GM12878 (cell line): ENCODE results near the gene MARS1. TPM values are rescaled to one million over a fixed set of nuclear protein-coding genes. Genes with fewer than 3 reads are reported as not detected.
A peak's percentile ranks its signal among the peaks of the same experiment; 100 is the strongest.

Source experiments
- ATAC-seq: fragments of 200-7000 bp; cut with Tn5 transposase; 3 replicates; pipeline ENCODE4 v1.9.1; 2020; ENCODE audit warnings: mild to moderate bottlenecking, moderate library complexity
- BruUV-seq: library from RNA; stranded (reverse); fragments of 400-500 nt; replicated peaks from 2 replicates; lab custom pipeline; 2021; lab: Mats Ljungman, UMichigan
- CTCF ChIA-PET: fragments of 300-600 bp; sonication (Branson Sonifier 250); formaldehyde crosslinking; extraction: SDS; loops from one replicate; lab custom pipeline; 2021; ENCODE audit warnings: inconsistent platforms; lab: Yijun Ruan, JAX
- POLR2A ChIA-PET: fragments of 350-600 bp; formaldehyde crosslinking; extraction: SDS; loops from one replicate; lab custom pipeline; 2021; ENCODE audit warnings: inconsistent platforms; lab: Charles Lee
- RAD21 ChIA-PET: fragments of 300-600 bp; sonication (Branson Sonifier 250); formaldehyde crosslinking; loops from one replicate; lab custom pipeline; 2023; ENCODE audit warnings: antibody characterized with exemption; ENCODE audit not compliant: unreplicated experiment; lab: Charles Lee
- SMC1A ChIA-PET: fragments of 300-600 bp; sonication (Branson Sonifier 250); formaldehyde crosslinking; loops from one replicate; lab custom pipeline; 2023; ENCODE audit not compliant: unreplicated experiment, uncharacterized antibody; lab: Charles Lee
- DNase-seq: peaks from one replicate; pipeline ENCODE4 v3.0.0-alpha.2; 2011; ENCODE audit warnings: low read depth, low spot score
- FAIRE-seq: peaks from 3 replicates; lab custom pipeline; 2011; peaks lifted over from hg19 to GRCh38; lab: Jason Lieb, UNC
- H2AFZ ChIP-seq: 2 replicates; pipeline ENCODE4 v1.6.0; 2011; ENCODE audit warnings: low read depth, low read length, control low read depth; ENCODE audit not compliant: control insufficient read depth
- H3K27ac ChIP-seq: 2 replicates; pipeline ENCODE4 v1.5.1; 2011; ENCODE audit warnings: control low read depth; ENCODE audit not compliant: control insufficient read depth, insufficient read depth
- H3K27me3 ChIP-seq, 2 experiments: replicated peaks in 1 of 2; 2 replicates each; pipeline versions ENCODE4 v1.6.0 to v1.6.1; 2011; ENCODE audit warnings: low read length in 1 of 2; ENCODE audit not compliant: control insufficient read depth in 2 of 2, insufficient read depth in 2 of 2
- H3K36me3 ChIP-seq, 2 experiments: 2 replicates each; pipeline ENCODE4 v1.5.1; 2011; ENCODE audit warnings: low read length in 1 of 2; ENCODE audit not compliant: control insufficient read depth in 2 of 2, insufficient read depth in 2 of 2
- H3K4me1 ChIP-seq: 2 replicates; pipeline ENCODE4 v1.6.1; 2011; ENCODE audit warnings: mild to moderate bottlenecking, low read length, moderate library complexity, mixed read lengths; ENCODE audit not compliant: control insufficient read depth, insufficient read depth
- H3K4me2 ChIP-seq: 2 replicates; pipeline ENCODE4 v1.6.0; 2011; ENCODE audit warnings: control low read depth; ENCODE audit not compliant: control insufficient read depth, insufficient read depth
- H3K4me3 ChIP-seq: fragments of 200-600 bp; sonication (generic); 2 replicates; pipeline ENCODE4 v1.5.1; 2016
- H3K79me2 ChIP-seq: 2 replicates; pipeline ENCODE4 v1.6.0; 2011; ENCODE audit warnings: low read length; ENCODE audit not compliant: control insufficient read depth, insufficient read depth
- H3K9ac ChIP-seq: 2 replicates; pipeline ENCODE4 v1.8.0; 2011; ENCODE audit warnings: low read length, control low read depth, mixed read lengths; ENCODE audit not compliant: control insufficient read depth, insufficient read depth
- H3K9me3 ChIP-seq: replicated peaks from 3 replicates; pipeline ENCODE4 v1.5.1; 2011; ENCODE audit warnings: mild to moderate bottlenecking, low read length; ENCODE audit not compliant: control insufficient read depth, insufficient read depth
- H4K20me1 ChIP-seq: 2 replicates; pipeline ENCODE4 v1.6.0; 2011; ENCODE audit not compliant: control insufficient read depth, insufficient read depth
- BCL3 ChIP-seq: IDR thresholded peaks from 2 replicates; pipeline ENCODE4 v1.6.1; 2011; ENCODE audit warnings: borderline replicate concordance, low read depth, mild to moderate bottlenecking, moderate library complexity, low read length; ENCODE audit not compliant: insufficient read depth, poor library complexity, severe bottlenecking
- BMI1 ChIP-seq: fragments of 450-650 bp; IDR thresholded peaks from 2 replicates; pipeline ENCODE4 v1.6.1; 2016; ENCODE audit warnings: mild to moderate bottlenecking, moderate library complexity, borderline replicate concordance
- CHD1 ChIP-seq: IDR thresholded peaks from 2 replicates; pipeline ENCODE4 v1.6.1; 2012; ENCODE audit warnings: low read depth, low read length, improper control_type of control experiment
- CHD4 ChIP-seq: fragments of 200-600 bp; sonication (generic); IDR thresholded peaks from 2 replicates; pipeline ENCODE4 v1.6.1; 2016; ENCODE audit warnings: mild to moderate bottlenecking
- ELK1 ChIP-seq: IDR thresholded peaks from 2 replicates; pipeline ENCODE4 v1.6.1; 2012; ENCODE audit warnings: low read depth, low read length, improper control_type of control experiment
- EZH2 ChIP-seq: IDR thresholded peaks from 2 replicates; pipeline ENCODE4 v1.6.1; 2012; ENCODE audit warnings: low read depth, mild to moderate bottlenecking, control low read depth, inconsistent platforms, low read length, borderline replicate concordance; ENCODE audit not compliant: control insufficient read depth
- NBN ChIP-seq: fragments of 450-650 bp; IDR thresholded peaks from 2 replicates; pipeline ENCODE4 v1.6.1; 2016
- PBX3 ChIP-seq: IDR thresholded peaks from 2 replicates; pipeline ENCODE4 v1.6.1; 2011; ENCODE audit warnings: mild to moderate bottlenecking, low read depth, low read length, moderate library complexity; ENCODE audit not compliant: insufficient replicate concordance
- PKNOX1 ChIP-seq: fragments of 450-650 bp; IDR thresholded peaks from 2 replicates; pipeline ENCODE4 v1.6.1; 2016; ENCODE audit warnings: mild to moderate bottlenecking
- RUNX3 ChIP-seq: IDR thresholded peaks from 2 replicates; pipeline ENCODE4 v1.6.1; 2012; ENCODE audit warnings: low read length, inconsistent platforms
- SMAD1 ChIP-seq: fragments of 450-650 bp; IDR thresholded peaks from 2 replicates; pipeline ENCODE4 v1.6.1; 2018; ENCODE audit warnings: mild to moderate bottlenecking, low read depth; ENCODE audit not compliant: partially characterized antibody
- SMC3 ChIP-seq: IDR thresholded peaks from 2 replicates; pipeline ENCODE4 v1.6.1; 2011; ENCODE audit warnings: low read length, improper control_type of control experiment, borderline replicate concordance
- STAT3 ChIP-seq: IDR thresholded peaks from 2 replicates; pipeline ENCODE4 v1.6.1; 2011; ENCODE audit warnings: low read depth, low read length, improper control_type of control experiment
- YBX1 ChIP-seq: fragments of 450-650 bp; IDR thresholded peaks from 2 replicates; pipeline ENCODE4 v1.6.1; 2016; ENCODE audit warnings: antibody characterized with exemption
- ZNF217 ChIP-seq: fragments of 450-650 bp; IDR thresholded peaks from 2 replicates; pipeline ENCODE4 v1.6.1; 2017; ENCODE audit warnings: antibody characterized with exemption, mild to moderate bottlenecking
- ZNF622 ChIP-seq: fragments of 450-650 bp; IDR thresholded peaks from 2 replicates; pipeline ENCODE4 v1.6.1; 2017; ENCODE audit warnings: mild to moderate bottlenecking, inconsistent platforms
- WGBS: methylation state at CpG from one replicate; pipeline ENCODE4 v1.1.6; 2016; ENCODE audit warnings: low lambda C conversion rate; ENCODE audit not compliant: insufficient replicate concordance, insufficient coverage; ENCODE audit errors: missing lambda C conversion rate; 5-methylcytosine and 5-hydroxymethylcytosine counted together
- in situ Hi-C: fragments of 300-500 bp; cut with MboI; formaldehyde crosslinking; loops from 9 replicates; pipeline ENCODE4 v1.14.3; 2018; ENCODE audit warnings: mixed read lengths
- intact Hi-C: fragments of 100-400 bp; cut with micrococcal nuclease; formaldehyde crosslinking; loops from one replicate; pipeline ENCODE4 v1.14.2; 2022; ENCODE audit not compliant: unreplicated experiment
- polyA plus RNA-seq, 11 experiments: library from polyadenylated mRNA; depleted of rRNA in 4 of 11; unstranded in 6 of 11; stranded (reverse) in 5 of 11; fragments of >200 nt; fragmentation: Nextera tagmentation in 4 of 11; fragmentation: Illumina TruSeq in 1 of 11; extraction: Ambion mirVana in 4 of 11; extraction: Trizol in 1 of 11; gene quantifications; 1 replicate in 1 of 11; 2 replicates in 10 of 11; pipeline versions ENCODE4 v1.2.1 to v1.2.3, GENCODE V29; 2011 to 2016; ENCODE audit warnings: inconsistent platforms in 2 of 11, missing spikeins in 2 of 11, low read depth in 1 of 11
- total RNA-seq, 4 experiments: library from RNA; depleted of rRNA in 3 of 4; stranded (reverse); fragments of >200 nt in 3 of 4; fragmentation: Illumina TruSeq in 1 of 4; extraction: Trizol in 1 of 4; gene quantifications; 2 replicates each; pipeline versions ENCODE4 v1.2.1 to v1.2.3, GENCODE V29; 2013 to 2021

The MARS1 gene
- total and polyA plus RNA-seq, 10 of the 15 experiments (the other 5 are each of a cell fraction or from before 2014, with no cell fraction given) = 72.3 to 270 (median 153) TPM

GRCh38 chr12:57456737-57457490 lies 31.0 kb upstream of the MARS1 start (continued):
- TF ChIP-seq PBX3 = no peak
- TF ChIP-seq, all 136 proteins: peak for 0

- 0 out of 2 replicates have a peak, but pooled peaks cover 2% of the 10 kb centered on the region for H4K20me1 ChIP-seq
- FAIRE-seq (no peak), ATAC-seq (no peak), DNase-seq (no peak)
- H3K27me3 ChIP-seq = 0 out of 4 replicates have a peak, but pooled peaks cover 0 to 4% of the 10 kb centered on the region in 2 experiments
- peak overlapping the region; percentile 97 for H2AFZ ChIP-seq
- SMC1A ChIA-PET = interaction anchor here (0.6 to 2.6 kb wide), 33 partner anchors 8 to 323 kb away, joined by 3 to 20 read pairs (median 5); partner anchors contain the start of genes ARHGAP9, DCTN2, INHBC and MBD6
- RAD21 ChIA-PET = interaction anchor here (0.5 to 2.6 kb wide), 32 partner anchors 11 to 1642 kb away, joined by 3 to 22 read pairs (median 4); partner anchors contain the start of genes ARHGAP9, CTDSP2, DCTN2 and DDIT3
- peak overlapping the region; percentile 71 for H3K9ac ChIP-seq
- CTCF ChIA-PET = interaction anchor here (0.6 to 11.0 kb wide), 64 partner anchors 9 to 447 kb away, joined by 3 to 540 read pairs (median 5); partner anchors contain the start of genes ARHGAP9, B4GALNT1, DCTN2 and DDIT3
- no peaks in the 10 kb centered on the region for H3K79me2 ChIP-seq
- BruUV-seq = TSS peak; percentile 92
- no peaks in the 10 kb centered on the region for H3K9me3 ChIP-seq
- peaks cover 30% of the 10 kb centered on the region for H3K4me1 ChIP-seq
- H3K4me3 ChIP-seq = peak overlapping the region; percentile 85
- in situ Hi-C loops (loop anchor here (5.0 to 10.0 kb wide), 2 partner anchors 144 to 196 kb away; no protein-coding TSS in a partner anchor), intact Hi-C loops (loop anchor here (5.0 kb wide), 1 partner anchor 164 kb away; no protein-coding TSS in a partner anchor)
- H3K36me3 ChIP-seq = no peaks in the 10 kb centered on the region
- H3K4me2 ChIP-seq = peak overlapping the region; percentile 99
- H3K27ac ChIP-seq = peak overlapping the region; percentile 79
- POLR2A ChIA-PET = interaction anchor here (0.7 to 1.8 kb wide), 14 partner anchors 8 to 229 kb away, joined by 3 to 11 read pairs (median 4); partner anchors contain the start of genes DDIT3 and SHMT2
- WGBS = 12% methylated on average over 3 of the region's 3 CpGs
- no peak for TF ChIP-seq ELK1
- no peak for TF ChIP-seq PKNOX1
- no peak for TF ChIP-seq CHD4
- no peak for TF ChIP-seq STAT3
- no peak for TF ChIP-seq CHD1
- peak; percentile 73 for TF ChIP-seq SMAD1
- 0 out of 2 replicates have a peak, but pooled peaks have one; percentile 18 for TF ChIP-seq BMI1
- TF ChIP-seq ZNF622 = no peak
- no peak for TF ChIP-seq NBN
- TF ChIP-seq YBX1 = no peak
- no peak for TF ChIP-seq EZH2
- TF ChIP-seq RUNX3 = no peak
- TF ChIP-seq BCL3 = no peak
- no peak for TF ChIP-seq SMC3
- no peak for TF ChIP-seq ZNF217
These were observed 29.2 kb upstream of the MARS1 start for GRCh38 chr12:57458665-57459054.
